GM15510 (cell line): Measurements from ENCODE around the gene C12orf76.

Experiments used
- POLR2A ChIP-seq: IDR thresholded peaks from 3 replicates; pipeline ENCODE4 v1.6.1; 2011; ENCODE audit warnings: borderline replicate concordance; ENCODE audit not compliant: insufficient read length; ENCODE audit errors: extremely low read depth

The C12orf76 gene

DNA sequence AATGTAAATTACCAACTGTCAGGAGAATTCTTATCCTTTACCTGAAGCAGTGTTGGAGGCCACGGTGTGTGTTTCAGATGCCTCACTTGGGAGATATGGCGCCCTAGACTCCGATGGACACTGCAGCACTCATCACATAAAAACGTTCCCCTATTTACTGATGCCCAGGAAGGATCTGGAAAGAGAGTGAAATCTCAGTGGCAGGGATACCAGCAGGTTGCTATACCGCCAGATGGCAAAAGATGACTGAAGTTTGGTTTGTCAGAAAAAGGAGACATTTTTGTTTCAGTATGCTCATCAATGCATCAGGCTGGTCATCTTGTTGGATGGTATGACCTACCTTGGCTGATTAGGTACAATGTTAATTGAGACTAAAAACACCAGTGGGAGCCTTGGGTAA is 56.7 kb downstream of the C12orf76 start:
- TF ChIP-seq POLR2A, result no peak
